GM19324 (cell line): ENCODE measurements around the gene CAV1.
A peak's percentile ranks its signal among the peaks of the same experiment; 100 is the strongest.

ENCODE experiments used
- ATAC-seq: cut with Tn5 transposase; IDR thresholded peaks from one replicate; pipeline ENCODE4 v1.9.1; 2021; ENCODE audit warnings: mild to moderate bottlenecking, moderate library complexity; ENCODE audit not compliant: unreplicated experiment, low FRiP score

CAV1 gene

DNA sequence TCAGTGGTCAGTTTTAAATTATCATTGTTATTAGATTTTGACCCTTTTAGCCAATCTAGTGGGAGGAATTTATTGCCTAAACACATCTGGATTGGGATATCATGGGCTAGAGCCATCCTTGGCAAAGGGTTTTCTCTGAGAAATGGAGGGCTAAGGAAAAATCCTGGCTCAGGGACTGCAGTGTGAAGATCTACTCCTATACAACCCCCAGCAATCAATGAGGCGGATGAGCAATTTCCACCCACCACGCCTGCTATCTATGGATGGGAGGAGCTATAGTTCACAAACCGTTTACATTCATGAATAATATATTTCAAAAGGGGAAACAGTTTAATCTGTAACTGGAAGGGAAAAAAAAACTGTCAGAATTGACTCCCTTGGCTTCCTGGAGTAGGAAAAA is 2.7 kb downstream of the CAV1 start:
- no peak for ATAC-seq

DNA sequence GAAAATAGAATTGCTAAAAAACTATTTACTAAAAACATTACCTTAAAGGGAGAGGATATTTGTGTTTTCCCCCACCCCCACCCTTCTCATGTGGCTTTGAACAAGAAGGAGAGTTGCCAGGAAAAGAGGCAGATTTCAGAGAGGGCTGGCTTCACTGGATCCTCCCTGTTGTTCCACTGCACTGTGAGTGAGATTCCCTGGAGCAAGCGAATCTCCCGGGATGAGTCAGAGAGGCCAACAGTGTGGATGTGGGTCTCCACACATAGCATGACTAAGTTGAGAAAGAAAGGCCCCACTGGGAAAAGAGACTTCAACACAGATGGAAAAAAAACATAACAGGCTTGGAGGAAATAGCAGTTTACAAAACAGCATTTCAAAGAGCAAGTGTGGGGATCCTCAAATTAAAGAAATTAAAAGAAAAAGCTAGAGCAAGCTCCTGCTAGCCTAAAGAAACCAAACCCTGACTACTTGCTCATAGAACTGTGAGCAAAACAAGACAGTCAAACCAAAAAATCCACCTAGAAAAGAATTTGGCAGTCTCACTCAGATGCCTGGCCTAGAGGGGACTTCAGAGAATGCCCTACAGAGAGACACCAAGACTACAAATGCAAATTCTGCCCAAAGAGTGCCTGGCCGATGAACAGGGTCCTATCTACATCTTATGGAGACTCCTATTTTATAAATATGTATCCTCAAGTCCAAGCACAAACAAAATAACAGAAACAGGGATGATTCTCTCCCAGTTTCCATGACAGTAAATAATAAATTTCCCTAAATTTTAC is 3.4 kb downstream of the CAV1 start:
- ATAC-seq: no peak

DNA sequence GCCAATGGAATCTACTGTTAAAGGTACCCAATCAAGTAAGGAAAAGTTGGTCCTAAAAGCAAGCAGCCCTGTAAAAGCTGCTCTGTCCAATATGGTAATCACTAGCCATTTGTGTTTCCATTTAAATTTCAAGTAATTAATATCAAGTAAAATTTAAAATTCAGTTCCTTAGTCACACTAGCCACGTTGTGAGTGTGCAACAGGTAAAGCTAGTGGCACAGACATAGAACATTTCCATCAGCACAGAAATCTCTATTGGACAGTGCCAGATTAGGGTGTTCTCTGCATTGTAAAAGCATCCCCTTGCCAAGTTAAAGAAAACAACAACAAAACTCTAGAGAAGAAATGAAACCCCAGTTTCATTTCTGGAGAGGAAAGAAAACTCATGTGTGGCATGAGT is 4.4 kb downstream of the CAV1 start:
- no peak for ATAC-seq

DNA sequence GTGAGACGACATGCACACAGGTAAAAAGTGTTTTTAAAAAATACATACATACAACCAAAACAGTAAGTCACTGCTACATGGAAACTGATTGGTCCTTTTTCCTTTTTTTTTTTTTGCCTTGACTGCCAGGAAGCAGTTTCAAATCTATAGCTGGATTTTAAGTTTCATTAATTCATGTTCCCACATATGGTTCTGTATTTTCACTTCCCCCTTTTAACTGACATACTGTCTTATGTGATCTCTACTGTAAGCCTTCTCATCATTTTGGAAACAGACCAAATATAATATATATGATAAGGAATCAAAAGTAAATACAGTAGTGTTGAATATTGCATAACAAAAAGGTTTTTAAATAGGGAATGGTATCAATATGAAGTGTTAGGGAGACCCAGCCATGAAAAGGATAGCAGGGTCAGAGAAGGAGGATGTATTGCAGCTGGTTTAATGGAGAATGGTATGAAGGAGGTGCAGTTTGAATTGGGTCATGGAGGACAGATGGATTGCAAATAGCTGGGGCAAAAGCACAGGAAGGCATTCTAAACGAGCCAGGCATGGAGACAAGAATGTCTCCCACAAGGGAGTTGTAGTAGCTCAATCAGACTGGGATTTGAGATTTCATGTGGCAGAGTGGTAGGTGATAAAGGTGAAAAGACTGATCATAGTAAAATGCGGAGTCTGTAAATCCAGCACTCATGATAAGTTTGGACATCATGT is 5.4 kb downstream of the CAV1 start:
- ATAC-seq: no peak

DNA sequence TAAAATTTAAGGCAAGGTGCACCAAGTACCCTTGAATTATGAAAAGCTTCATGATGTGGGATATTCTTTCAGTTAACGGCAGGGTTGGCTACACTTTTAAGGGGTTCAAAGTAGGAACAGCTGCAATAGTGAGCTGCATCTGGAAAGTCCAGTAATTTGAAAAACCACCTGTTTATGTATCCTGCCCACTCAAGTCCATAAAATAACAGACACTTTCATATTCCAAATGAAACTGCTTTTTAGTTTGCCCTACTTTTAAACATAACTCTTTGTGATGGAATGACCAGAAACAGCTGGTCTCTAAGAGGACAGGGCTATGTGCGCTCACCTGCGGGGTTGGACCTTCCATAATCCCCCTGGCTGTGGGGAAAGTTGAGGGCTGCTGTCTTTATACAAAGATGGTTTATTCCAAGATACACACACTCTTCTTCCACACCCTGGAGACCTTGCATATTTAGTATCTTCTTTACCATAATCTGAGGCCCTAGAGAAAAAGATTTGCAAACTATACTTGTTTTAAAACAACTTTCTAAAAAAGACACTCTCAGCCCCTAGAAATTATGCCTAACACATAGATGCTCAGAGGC is 7.4 kb downstream of the CAV1 start:
- ATAC-seq: no peak

GRCh38 chr7:116534790-116535189 is 10.0 kb downstream of the CAV1 start:
- ATAC-seq: no peak

DNA sequence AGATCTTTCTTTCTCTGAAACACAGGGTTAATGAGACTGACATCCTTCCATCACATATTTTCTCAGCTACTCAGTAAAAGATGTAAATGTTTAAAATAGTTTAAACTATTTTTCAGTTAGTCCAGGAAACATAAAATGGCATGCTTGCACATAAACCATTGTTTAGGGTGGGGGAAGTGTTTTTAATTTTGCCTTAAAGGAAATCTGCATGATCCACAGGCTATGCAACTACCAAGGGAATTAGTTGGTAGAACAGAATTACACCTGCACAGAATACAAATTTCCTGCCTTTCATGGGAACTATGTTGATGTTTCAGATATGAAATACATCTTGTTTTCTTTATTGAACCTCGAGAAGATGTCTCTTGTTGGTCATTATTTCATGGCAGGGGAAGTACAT is 10.6 kb downstream of the CAV1 start:
- no peak for ATAC-seq

- ATAC-seq: no peak
These were observed 13.3 kb downstream of the CAV1 start for GRCh38 chr7:116538138-116538537.

DNA sequence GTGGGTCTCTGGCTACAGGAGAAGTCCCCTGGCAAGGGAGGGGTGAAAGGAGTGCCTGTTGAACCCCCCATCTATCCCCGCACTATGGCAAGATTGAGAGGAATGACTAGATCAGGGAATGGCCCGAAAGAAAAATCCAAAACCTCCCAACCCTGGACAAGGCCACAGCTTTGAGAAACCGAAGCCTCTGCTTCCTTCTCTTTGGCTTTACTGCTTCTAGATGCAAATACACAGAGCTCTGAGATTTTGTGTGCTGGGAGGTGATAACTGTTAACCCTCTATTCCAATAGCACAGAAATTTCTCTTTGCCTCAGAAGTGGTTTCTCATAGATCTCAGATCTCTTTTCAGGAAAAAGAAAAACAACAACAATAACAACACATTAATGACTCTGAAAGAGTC is 15.0 kb downstream of the CAV1 start:
- no peak for ATAC-seq

GRCh38 chr7:116540743-116541142 is 15.9 kb downstream of the CAV1 start:
- no peak for ATAC-seq

DNA sequence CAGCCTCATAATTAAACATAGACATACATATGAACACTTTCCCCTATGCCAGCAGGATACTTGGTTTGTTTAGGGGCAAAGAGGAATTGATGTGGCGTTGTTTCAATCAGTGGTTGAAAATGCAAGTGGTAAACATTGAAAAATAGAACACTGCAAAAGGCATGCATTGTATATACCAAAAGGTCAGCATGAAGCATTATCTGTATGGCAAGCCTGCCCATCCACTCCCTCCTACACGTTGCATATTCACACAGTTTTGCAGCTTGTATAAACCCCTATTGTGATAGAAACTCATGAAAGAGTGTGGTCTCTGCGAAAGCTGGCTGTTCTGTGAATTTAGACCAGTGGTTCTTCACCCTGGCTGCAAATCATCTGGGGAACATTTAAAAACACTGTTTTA is 17.1 kb downstream of the CAV1 start:
- no peak for ATAC-seq

DNA sequence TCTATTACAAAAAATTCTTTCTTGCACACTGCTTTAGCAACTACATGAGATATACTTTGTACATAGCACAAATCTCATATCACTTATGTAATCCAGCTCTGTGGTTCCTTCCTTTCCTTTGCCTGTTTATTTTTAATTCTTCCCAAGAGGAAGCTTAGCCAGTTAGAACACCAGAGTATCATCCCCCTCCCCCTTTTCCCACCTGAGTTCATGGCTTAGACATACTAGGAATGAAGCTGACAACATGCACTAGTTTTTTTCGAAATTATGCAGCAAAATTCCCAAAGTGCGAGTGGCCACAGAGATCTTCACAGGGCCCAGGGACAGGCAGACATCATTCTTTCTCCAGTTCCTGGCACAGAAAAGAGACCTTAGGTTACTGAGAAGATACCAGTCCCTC is 17.8 kb downstream of the CAV1 start:
- ATAC-seq: no peak

DNA sequence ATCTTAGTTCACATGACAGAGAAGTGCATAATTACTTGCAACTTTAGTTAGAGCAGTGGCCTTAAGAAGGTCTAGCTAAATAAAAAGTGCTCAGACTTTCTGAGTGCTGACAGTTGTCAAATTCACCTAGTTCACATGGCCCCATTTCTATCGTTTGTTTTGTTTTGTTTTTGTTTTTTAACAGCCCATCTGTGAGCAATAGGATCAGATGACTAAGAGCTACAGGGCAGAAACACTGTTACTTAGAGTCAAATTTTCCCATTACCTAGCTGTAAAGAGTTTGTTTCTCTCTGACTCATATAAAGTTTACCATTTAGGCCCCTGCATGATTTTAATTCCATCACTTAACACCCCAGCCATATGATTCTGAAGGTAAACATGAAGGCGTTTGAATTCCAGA is 18.8 kb downstream of the CAV1 start:
- ATAC-seq: no peak

DNA sequence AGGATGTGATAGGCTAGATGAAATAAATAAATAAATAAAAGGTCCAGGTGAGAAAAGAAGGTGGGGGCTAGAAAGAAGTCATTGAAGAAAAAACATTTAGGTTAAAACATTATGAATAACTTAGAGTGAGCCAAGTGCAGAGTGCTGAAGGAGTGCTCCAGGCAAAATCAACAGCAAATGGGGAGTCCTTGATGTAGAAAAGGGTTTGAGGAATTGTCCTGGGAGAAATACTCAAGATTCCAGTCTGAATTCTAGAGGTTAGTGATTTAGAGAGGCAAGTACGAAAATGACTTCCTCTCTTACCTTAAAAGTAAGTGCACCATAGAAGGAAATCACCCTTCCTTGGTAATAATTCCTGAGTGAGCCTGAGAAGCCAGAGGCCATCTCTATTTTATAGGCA is 19.7 kb downstream of the CAV1 start:
- no peak for ATAC-seq

GRCh38 chr7:116545411-116545993 is 20.7 kb downstream of the CAV1 start:
- ATAC-seq: no peak

DNA sequence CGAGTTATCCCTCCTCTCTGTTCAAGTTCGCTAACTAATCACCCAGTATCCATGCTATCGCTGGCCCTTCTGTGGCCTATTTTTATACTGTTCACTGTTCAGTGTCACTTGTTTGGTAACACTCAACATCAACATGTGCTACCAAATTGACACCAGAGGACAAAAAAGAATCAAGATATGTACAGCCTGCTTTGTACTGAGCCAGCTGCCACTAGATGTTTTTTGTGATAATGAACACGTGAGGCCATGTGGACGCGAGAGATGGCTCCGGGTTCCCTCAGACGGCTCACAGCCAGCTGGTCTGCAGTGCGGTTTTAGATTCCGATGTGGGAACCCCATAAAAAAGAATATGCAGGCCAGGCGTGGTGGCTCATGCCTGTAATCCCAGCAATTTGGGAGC is 21.2 kb downstream of the CAV1 start:
- ATAC-seq: no peak

DNA sequence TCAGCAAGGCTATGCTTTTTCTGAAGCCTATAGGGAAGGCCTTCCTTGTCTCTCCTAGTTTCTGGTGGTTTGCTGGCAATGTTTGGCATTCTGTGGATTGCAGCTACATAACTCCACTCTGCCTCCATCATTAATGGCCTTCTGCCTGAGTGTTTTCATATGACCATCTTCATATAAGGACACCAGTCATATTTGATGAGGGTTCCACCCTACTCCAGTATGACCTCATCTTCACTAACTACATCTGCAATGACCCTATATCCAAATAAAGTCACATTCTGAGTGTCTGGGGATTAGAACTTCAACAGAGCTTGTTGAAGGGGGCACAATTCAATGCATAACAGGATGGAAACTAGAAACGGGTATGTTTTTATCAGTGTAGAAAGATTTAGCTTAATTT is 22.1 kb downstream of the CAV1 start:
- no peak for ATAC-seq

DNA sequence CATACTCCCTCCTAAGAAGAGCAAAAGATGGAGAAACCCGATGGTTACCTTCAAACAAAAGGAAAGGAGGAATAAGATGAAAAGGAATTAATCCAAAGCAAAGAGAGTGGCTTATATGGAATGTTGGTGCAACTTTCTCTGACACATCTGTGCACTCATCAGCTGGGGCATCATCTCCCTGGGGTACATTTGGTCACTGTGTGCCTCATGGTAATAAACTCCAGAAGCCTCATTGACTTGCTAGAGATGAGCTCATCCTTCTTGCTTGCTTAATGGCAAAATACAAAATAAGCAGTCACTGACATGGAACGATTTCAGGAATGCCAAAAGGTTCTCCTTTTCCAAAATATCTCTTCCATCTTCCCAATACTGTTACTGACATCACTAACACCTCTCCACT is 22.5 kb downstream of the CAV1 start:
- no peak for ATAC-seq

- ATAC-seq: peak; percentile 95
These were observed 23.7 kb downstream of the CAV1 start for GRCh38 chr7:116548506-116548905.

- no peak for ATAC-seq
These were observed 24.5 kb downstream of the CAV1 start for GRCh38 chr7:116549370-116549769.

GRCh38 chr7:116551692-116552091 is 26.9 kb downstream of the CAV1 start:
- no peak for ATAC-seq
